Left lung (tissue), 10 donors: ENCODE results near the gene NTSR2. TPM values are rescaled to one million over a fixed set of nuclear protein-coding genes. Genes with fewer than 3 reads are reported as not detected.

Source experiments
- ATAC-seq: fragments of 200-7000 bp; cut with Tn5 transposase; one replicate; pipeline ENCODE4 v1.9.1; 2020; ENCODE audit warnings: moderate library complexity
- DNase-seq, 4 donors: peaks; one replicate each; pipeline ENCODE4 v3.0.0-alpha.2; 2013 to 2020
- H3K27ac ChIP-seq, 2 donors: fragments of 200-600 bp; sonication (generic) in 1 of 2; one replicate each; pipeline versions ENCODE4 v1.5.0 to v1.8.0; 2020 to 2021
- H3K27me3 ChIP-seq, 2 donors: fragments of 200-600 bp; sonication (generic) in 1 of 2; one replicate each; pipeline versions ENCODE4 v1.5.0 to v1.8.0; 2020 to 2021
- H3K36me3 ChIP-seq, 2 donors: fragments of 200-600 bp; sonication (generic) in 1 of 2; one replicate each; pipeline versions ENCODE4 v1.5.0 to v1.8.0; 2020 to 2021
- H3K4me1 ChIP-seq, 2 donors: fragments of 200-600 bp; one replicate each; pipeline ENCODE4 v1.8.0; 2021
- H3K4me3 ChIP-seq, 2 donors: fragments of 200-600 bp; sonication (generic) in 1 of 2; one replicate each; pipeline versions ENCODE4 v1.5.0 to v1.8.0; 2020 to 2021; ENCODE audit warnings: mild to moderate bottlenecking in 1 of 2
- H3K9me3 ChIP-seq, 2 donors: fragments of 200-600 bp; sonication (generic) in 1 of 2; one replicate each; pipeline versions ENCODE4 v1.5.0 to v1.8.0; 2020 to 2021
- CTCF ChIP-seq, 2 donors: fragments of 200-600 bp; sonication (generic) in 1 of 2; IDR thresholded peaks; one replicate each; pipeline versions ENCODE4 v1.5.0 to v1.8.0; 2021; ENCODE audit warnings: antibody characterized with exemption in 2 of 2
- intact Hi-C, 2 donors: fragments of 100-400 bp; cut with DNase I; formaldehyde crosslinking; loops; one replicate each; pipeline versions ENCODE4 v1.11.2 to v1.14.2; 2022
- polyA plus RNA-seq, 6 donors: library from polyadenylated mRNA; unstranded; fragments of 120-200 nt; gene quantifications; one replicate each; pipeline ENCODE4 v1.2.1, GENCODE V29; 2013; ENCODE audit not compliant: insufficient read length in 6 of 6
- total RNA-seq, 2 donors: library from RNA; stranded (reverse); fragmentation: NEBNext Ultra II Directional; extraction: Animal tissue kit (Norgen Biotek cat#: 25700); gene quantifications; one replicate each; pipeline ENCODE4 v1.2.1, GENCODE V29; 2021
- donor health status: DM: no; HTN: yes; CAD: no.
- donor health status: DM: no; HTN: no; CAD: no.

Gene NTSR2
- total and polyA plus RNA-seq, 8 donors, result not detected

GRCh38 chr2:11646530-11646929 lies 23.5 kb downstream of the NTSR2 start:
- no peak for TF ChIP-seq CTCF (IDR thresholded peaks at IDR 0.05)
- H3K27me3 ChIP-seq, result no peaks in the 10 kb centered on the region
- no peak overlapping the region for H3K4me3 ChIP-seq
- no peaks in the 10 kb centered on the region for H3K9me3 ChIP-seq
- H3K36me3 ChIP-seq, result no peaks in the 10 kb centered on the region
- H3K4me1 ChIP-seq, result no peaks in the 10 kb centered on the region
- H3K27ac ChIP-seq, result no peak overlapping the region
- DNase-seq (no peak), ATAC-seq (no peak)
- intact Hi-C loops, result no loop called here

- Histone ChIP-seq H3K4me3 (no peak overlapping the region), H3K9me3 (no peaks in the 10 kb centered on the region), H3K27ac (no peak overlapping the region), H3K27me3 (no peaks in the 10 kb centered on the region), H3K36me3 (no peaks in the 10 kb centered on the region), H3K4me1 (no peaks in the 10 kb centered on the region)
- intact Hi-C loops, result no loop called here
- DNase-seq (no peak), ATAC-seq (no peak)
- TF ChIP-seq CTCF (IDR thresholded peaks at IDR 0.05), result no peak
These were observed 25.7 kb downstream of the NTSR2 start for GRCh38 chr2:11644293-11644692.

GRCh38 chr2:11642972-11643371 lies 27.0 kb downstream of the NTSR2 start:
- Histone ChIP-seq H3K27me3 (no peaks in the 10 kb centered on the region), H3K9me3 (no peaks in the 10 kb centered on the region), H3K27ac (no peak overlapping the region), H3K36me3 (no peaks in the 10 kb centered on the region), H3K4me1 (no peaks in the 10 kb centered on the region), H3K4me3 (no peak overlapping the region)
- ATAC-seq (no peak), DNase-seq (no peak)
- TF ChIP-seq CTCF (IDR thresholded peaks at IDR 0.05), result no peak
- intact Hi-C loops, result no loop called here

- Histone ChIP-seq H3K9me3 (no peaks in the 10 kb centered on the region), H3K4me3 (no peak overlapping the region), H3K4me1 (no peaks in the 10 kb centered on the region), H3K27ac (no peak overlapping the region), H3K27me3 (no peaks in the 10 kb centered on the region), H3K36me3 (no peaks in the 10 kb centered on the region)
- intact Hi-C loops, result no loop called here
- ATAC-seq (no peak), DNase-seq (no peak)
- TF ChIP-seq CTCF (IDR thresholded peaks at IDR 0.05), result no peak
These were observed 29.9 kb downstream of the NTSR2 start for GRCh38 chr2:11640132-11640531.

GRCh38 chr2:11639503-11639902 lies 30.5 kb downstream of the NTSR2 start:
- no peak for TF ChIP-seq CTCF (IDR thresholded peaks at IDR 0.05)

More at GRCh38 chr2:11639503-11639902, 30.5 kb downstream of the NTSR2 start:
- no peak for ATAC-seq
- DNase-seq, result no peak
- intact Hi-C loops, result no loop called here
- Histone ChIP-seq H3K9me3 (no peaks in the 10 kb centered on the region), H3K27me3 (no peaks in the 10 kb centered on the region), H3K27ac (no peak overlapping the region), H3K36me3 (no peaks in the 10 kb centered on the region), H3K4me1 (no peaks in the 10 kb centered on the region), H3K4me3 (no peak overlapping the region)
